H1 (cell line): Measurements from ENCODE around the gene LENG1.

ENCODE experiments used
- EZH2 ChIP-seq: fragments of 200-600 bp; sonication (generic); IDR thresholded peaks from 2 replicates; pipeline ENCODE4 v1.7.1; 2012; ENCODE audit warnings: low read depth, mild to moderate bottlenecking, moderate library complexity, low read length, inconsistent platforms; ENCODE audit not compliant: severe bottlenecking
- POLR2A ChIP-seq, 2 experiments: IDR thresholded peaks; 1 replicate in 1 of 2; 2 replicates in 1 of 2; pipeline ENCODE4 v1.6.1; 2011; ENCODE audit warnings: low read depth in 2 of 2, low read length in 2 of 2, mild to moderate bottlenecking in 2 of 2; ENCODE audit errors: control extremely low read depth in 1 of 2
- POLR2AphosphoS5 ChIP-seq: IDR thresholded peaks from 2 replicates; pipeline ENCODE4 v1.6.1; 2011; ENCODE audit warnings: low read depth, low read length
- SIN3A ChIP-seq, 2 experiments: IDR thresholded peaks in 1 of 2; conservative IDR thresholded peaks in 1 of 2; 2 replicates each; pipeline ENCODE4 v1.6.1; 2011 to 2012; ENCODE audit warnings: low read length in 2 of 2, improper control_type of control experiment in 1 of 2, low read depth in 1 of 2, mild to moderate bottlenecking in 1 of 2
- YY1 ChIP-seq: IDR thresholded peaks from 2 replicates; pipeline ENCODE4 v1.6.1; 2011; ENCODE audit warnings: low read depth, mild to moderate bottlenecking, low read length
- TF ChIP-seq, protein P1 (sequence below), 3 experiments: IDR thresholded peaks; 1 replicate in 2 of 3; 2 replicates in 1 of 3; pipeline versions ENCODE4 v1.5.1 to v1.6.1; 2011; ENCODE audit warnings: low read length in 3 of 3, mild to moderate bottlenecking in 3 of 3, inconsistent platforms in 2 of 3, low read depth in 1 of 3, moderate library complexity in 1 of 3; ENCODE audit not compliant: insufficient read depth in 1 of 3; ENCODE audit errors: control extremely low read depth in 1 of 3
- TF ChIP-seq, protein P2 (sequence below): IDR thresholded peaks from 2 replicates; pipeline ENCODE4 v1.6.1; 2012; ENCODE audit warnings: inconsistent platforms
- TF ChIP-seq, protein P3 (sequence below): IDR thresholded peaks from 2 replicates; pipeline ENCODE4 v1.6.1; 2011; ENCODE audit warnings: low read length, improper control_type of control experiment
- TF ChIP-seq, protein P4 (sequence below): fragments of 300-600 bp; sonication (generic); IDR thresholded peaks from 2 replicates; pipeline ENCODE4 v1.7.1; 2012; ENCODE audit warnings: low read length, moderate library complexity, mild to moderate bottlenecking, inconsistent platforms; ENCODE audit not compliant: insufficient replicate concordance

DNA sequence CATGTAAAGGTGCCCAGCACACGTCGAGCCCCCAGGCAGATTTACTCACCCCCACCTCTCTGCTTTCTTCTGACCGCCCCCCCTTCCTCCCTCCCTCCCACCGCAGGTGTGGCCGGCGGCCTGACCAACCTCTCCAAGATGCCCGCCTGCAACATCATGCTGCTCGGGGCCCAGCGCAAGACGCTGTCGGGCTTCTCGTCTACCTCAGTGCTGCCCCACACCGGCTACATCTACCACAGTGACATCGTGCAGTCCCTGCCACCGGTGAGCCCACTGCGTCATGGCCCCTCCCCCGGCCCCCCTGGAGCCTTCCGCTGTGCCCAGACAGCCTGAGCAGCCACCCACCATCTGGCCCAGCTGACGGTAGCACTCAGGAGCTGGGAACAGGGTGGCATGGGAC is 35.1 kb downstream of the LENG1 start:
- TF ChIP-seq, protein P1, sequence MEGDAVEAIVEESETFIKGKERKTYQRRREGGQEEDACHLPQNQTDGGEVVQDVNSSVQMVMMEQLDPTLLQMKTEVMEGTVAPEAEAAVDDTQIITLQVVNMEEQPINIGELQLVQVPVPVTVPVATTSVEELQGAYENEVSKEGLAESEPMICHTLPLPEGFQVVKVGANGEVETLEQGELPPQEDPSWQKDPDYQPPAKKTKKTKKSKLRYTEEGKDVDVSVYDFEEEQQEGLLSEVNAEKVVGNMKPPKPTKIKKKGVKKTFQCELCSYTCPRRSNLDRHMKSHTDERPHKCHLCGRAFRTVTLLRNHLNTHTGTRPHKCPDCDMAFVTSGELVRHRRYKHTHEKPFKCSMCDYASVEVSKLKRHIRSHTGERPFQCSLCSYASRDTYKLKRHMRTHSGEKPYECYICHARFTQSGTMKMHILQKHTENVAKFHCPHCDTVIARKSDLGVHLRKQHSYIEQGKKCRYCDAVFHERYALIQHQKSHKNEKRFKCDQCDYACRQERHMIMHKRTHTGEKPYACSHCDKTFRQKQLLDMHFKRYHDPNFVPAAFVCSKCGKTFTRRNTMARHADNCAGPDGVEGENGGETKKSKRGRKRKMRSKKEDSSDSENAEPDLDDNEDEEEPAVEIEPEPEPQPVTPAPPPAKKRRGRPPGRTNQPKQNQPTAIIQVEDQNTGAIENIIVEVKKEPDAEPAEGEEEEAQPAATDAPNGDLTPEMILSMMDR (IDR thresholded peaks at IDR 0.05; ENCODE audit: control extremely low read depth in 1 of 3, insufficient read depth in 1 of 3, low read depth in 1 of 3, low read length in 3 of 3) = no peak
- no peak for TF ChIP-seq POLR2AphosphoS5
- no peak for TF ChIP-seq SIN3A (conservative IDR thresholded peaks at IDR 0.05 in 1 of 2, IDR thresholded peaks at IDR 0.05 in 1 of 2; ENCODE audit: low read depth in 1 of 2, low read length in 2 of 2)
- TF ChIP-seq, protein P2, sequence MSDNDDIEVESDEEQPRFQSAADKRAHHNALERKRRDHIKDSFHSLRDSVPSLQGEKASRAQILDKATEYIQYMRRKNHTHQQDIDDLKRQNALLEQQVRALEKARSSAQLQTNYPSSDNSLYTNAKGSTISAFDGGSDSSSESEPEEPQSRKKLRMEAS = no peak
- TF ChIP-seq, protein P3, sequence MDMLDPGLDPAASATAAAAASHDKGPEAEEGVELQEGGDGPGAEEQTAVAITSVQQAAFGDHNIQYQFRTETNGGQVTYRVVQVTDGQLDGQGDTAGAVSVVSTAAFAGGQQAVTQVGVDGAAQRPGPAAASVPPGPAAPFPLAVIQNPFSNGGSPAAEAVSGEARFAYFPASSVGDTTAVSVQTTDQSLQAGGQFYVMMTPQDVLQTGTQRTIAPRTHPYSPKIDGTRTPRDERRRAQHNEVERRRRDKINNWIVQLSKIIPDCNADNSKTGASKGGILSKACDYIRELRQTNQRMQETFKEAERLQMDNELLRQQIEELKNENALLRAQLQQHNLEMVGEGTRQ = no peak
- TF ChIP-seq, protein P4, sequence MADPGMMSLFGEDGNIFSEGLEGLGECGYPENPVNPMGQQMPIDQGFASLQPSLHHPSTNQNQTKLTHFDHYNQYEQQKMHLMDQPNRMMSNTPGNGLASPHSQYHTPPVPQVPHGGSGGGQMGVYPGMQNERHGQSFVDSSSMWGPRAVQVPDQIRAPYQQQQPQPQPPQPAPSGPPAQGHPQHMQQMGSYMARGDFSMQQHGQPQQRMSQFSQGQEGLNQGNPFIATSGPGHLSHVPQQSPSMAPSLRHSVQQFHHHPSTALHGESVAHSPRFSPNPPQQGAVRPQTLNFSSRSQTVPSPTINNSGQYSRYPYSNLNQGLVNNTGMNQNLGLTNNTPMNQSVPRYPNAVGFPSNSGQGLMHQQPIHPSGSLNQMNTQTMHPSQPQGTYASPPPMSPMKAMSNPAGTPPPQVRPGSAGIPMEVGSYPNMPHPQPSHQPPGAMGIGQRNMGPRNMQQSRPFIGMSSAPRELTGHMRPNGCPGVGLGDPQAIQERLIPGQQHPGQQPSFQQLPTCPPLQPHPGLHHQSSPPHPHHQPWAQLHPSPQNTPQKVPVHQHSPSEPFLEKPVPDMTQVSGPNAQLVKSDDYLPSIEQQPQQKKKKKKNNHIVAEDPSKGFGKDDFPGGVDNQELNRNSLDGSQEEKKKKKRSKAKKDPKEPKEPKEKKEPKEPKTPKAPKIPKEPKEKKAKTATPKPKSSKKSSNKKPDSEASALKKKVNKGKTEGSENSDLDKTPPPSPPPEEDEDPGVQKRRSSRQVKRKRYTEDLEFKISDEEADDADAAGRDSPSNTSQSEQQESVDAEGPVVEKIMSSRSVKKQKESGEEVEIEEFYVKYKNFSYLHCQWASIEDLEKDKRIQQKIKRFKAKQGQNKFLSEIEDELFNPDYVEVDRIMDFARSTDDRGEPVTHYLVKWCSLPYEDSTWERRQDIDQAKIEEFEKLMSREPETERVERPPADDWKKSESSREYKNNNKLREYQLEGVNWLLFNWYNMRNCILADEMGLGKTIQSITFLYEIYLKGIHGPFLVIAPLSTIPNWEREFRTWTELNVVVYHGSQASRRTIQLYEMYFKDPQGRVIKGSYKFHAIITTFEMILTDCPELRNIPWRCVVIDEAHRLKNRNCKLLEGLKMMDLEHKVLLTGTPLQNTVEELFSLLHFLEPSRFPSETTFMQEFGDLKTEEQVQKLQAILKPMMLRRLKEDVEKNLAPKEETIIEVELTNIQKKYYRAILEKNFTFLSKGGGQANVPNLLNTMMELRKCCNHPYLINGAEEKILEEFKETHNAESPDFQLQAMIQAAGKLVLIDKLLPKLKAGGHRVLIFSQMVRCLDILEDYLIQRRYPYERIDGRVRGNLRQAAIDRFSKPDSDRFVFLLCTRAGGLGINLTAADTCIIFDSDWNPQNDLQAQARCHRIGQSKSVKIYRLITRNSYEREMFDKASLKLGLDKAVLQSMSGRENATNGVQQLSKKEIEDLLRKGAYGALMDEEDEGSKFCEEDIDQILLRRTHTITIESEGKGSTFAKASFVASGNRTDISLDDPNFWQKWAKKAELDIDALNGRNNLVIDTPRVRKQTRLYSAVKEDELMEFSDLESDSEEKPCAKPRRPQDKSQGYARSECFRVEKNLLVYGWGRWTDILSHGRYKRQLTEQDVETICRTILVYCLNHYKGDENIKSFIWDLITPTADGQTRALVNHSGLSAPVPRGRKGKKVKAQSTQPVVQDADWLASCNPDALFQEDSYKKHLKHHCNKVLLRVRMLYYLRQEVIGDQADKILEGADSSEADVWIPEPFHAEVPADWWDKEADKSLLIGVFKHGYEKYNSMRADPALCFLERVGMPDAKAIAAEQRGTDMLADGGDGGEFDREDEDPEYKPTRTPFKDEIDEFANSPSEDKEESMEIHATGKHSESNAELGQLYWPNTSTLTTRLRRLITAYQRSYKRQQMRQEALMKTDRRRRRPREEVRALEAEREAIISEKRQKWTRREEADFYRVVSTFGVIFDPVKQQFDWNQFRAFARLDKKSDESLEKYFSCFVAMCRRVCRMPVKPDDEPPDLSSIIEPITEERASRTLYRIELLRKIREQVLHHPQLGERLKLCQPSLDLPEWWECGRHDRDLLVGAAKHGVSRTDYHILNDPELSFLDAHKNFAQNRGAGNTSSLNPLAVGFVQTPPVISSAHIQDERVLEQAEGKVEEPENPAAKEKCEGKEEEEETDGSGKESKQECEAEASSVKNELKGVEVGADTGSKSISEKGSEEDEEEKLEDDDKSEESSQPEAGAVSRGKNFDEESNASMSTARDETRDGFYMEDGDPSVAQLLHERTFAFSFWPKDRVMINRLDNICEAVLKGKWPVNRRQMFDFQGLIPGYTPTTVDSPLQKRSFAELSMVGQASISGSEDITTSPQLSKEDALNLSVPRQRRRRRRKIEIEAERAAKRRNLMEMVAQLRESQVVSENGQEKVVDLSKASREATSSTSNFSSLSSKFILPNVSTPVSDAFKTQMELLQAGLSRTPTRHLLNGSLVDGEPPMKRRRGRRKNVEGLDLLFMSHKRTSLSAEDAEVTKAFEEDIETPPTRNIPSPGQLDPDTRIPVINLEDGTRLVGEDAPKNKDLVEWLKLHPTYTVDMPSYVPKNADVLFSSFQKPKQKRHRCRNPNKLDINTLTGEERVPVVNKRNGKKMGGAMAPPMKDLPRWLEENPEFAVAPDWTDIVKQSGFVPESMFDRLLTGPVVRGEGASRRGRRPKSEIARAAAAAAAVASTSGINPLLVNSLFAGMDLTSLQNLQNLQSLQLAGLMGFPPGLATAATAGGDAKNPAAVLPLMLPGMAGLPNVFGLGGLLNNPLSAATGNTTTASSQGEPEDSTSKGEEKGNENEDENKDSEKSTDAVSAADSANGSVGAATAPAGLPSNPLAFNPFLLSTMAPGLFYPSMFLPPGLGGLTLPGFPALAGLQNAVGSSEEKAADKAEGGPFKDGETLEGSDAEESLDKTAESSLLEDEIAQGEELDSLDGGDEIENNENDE = no peak
- TF ChIP-seq POLR2A (IDR thresholded peaks at IDR 0.05; ENCODE audit: control extremely low read depth in 1 of 2, low read depth in 2 of 2, low read length in 2 of 2) = no peak
- no peak for TF ChIP-seq EZH2
- TF ChIP-seq YY1 = no peak
